LoVo (cell line): Measurements from ENCODE around the gene GON4L.
"Not testable (repeated sequence)": the region's sequence is repeated elsewhere in the genome, so short reads cannot be mapped to it uniquely, and the experiment has no call there.

ENCODE experiments used
- DNase-seq: peaks from one replicate; pipeline ENCODE4 v3.0.0-alpha.2; 2016; ENCODE audit warnings: low spot score

The GON4L gene

GRCh38 chr1:155871390-155871789, 14.4 kb upstream of the GON4L start:
- DNase-seq = no peak

- no peak for DNase-seq
Measured at GRCh38 chr1:155867766-155868165, 10.8 kb upstream of the GON4L start.

- no peak for DNase-seq
Measured at GRCh38 chr1:155864393-155864792, 7.4 kb upstream of the GON4L start.

GRCh38 chr1:155861896-155862295, 4.9 kb upstream of the GON4L start:
- no peak for DNase-seq

GRCh38 chr1:155860970-155861510, 4.0 kb upstream of the GON4L start:
- no peak for DNase-seq

GRCh38 chr1:155859881-155860871, 3.2 kb upstream of the GON4L start:
- DNase-seq = no peak

- DNase-seq = peak; percentile 93
Measured at GRCh38 chr1:155859234-155859829, 2.3 kb upstream of the GON4L start, which contains the start of gene SYT11. Gene SYT11 (plus strand): TSS chr1:155859567. CDS start chr1:155859762, 195 bp downstream.

GRCh38 chr1:155858800-155859233, 1.8 kb upstream of the GON4L start:
- no peak for DNase-seq

- no peak for DNase-seq
Measured at GRCh38 chr1:155856257-155856974, 598 bp downstream of the GON4L start.

- no peak for DNase-seq
Measured at GRCh38 chr1:155850345-155850744, 6.7 kb downstream of the GON4L start.

- no peak for DNase-seq
Measured at GRCh38 chr1:155847823-155848529, 9.0 kb downstream of the GON4L start.

- no peak for DNase-seq
Measured at GRCh38 chr1:155844860-155845421, 12.1 kb downstream of the GON4L start.

GRCh38 chr1:155840386-155840785, 16.6 kb downstream of the GON4L start:
- DNase-seq = no peak

- DNase-seq = no peak
Measured at GRCh38 chr1:155835548-155835947, 21.5 kb downstream of the GON4L start.

GRCh38 chr1:155834927-155835399, 22.1 kb downstream of the GON4L start:
- DNase-seq = not testable (repeated sequence)

- DNase-seq = no peak
Measured at GRCh38 chr1:155834296-155834926, 22.6 kb downstream of the GON4L start.

GRCh38 chr1:155833665-155834295, 23.2 kb downstream of the GON4L start:
- DNase-seq = no peak

GRCh38 chr1:155831279-155831976, 25.6 kb downstream of the GON4L start:
- DNase-seq = no peak

- no peak for DNase-seq
Measured at GRCh38 chr1:155827450-155827849, 29.6 kb downstream of the GON4L start.
